ENCODE data around the gene CYP26B1. TPM values are rescaled to one million over a fixed set of nuclear protein-coding genes. Genes with fewer than 3 reads are reported as not detected.

CYP26B1 gene
- total RNA-seq, 2 experiments from 2014 or later = not detected

- Mint-ChIP-seq H3K4me1 (peaks cover 15% of the 10 kb centered on the region), H3K9me3 (no peaks in the 10 kb centered on the region), H3K36me3 (ENCODE audit: low read depth) (peaks cover 5% of the 10 kb centered on the region), H3K4me3 (no peak overlapping the region), H3K27me3 (peaks cover 48% of the 10 kb centered on the region), H3K27ac (no peak overlapping the region)
- DNase-seq = no peak
- CTCF ChIA-PET = no interaction called here
- POLR2A ChIA-PET = no interaction called here
These were observed 4.0 kb downstream of the CYP26B1 start for GRCh38 chr2:72143441-72144273.

GRCh38 chr2:72142570-72143440 is 4.9 kb downstream of the CYP26B1 start:
- H3K4me1 Mint-ChIP-seq = peaks cover 10% of the 10 kb centered on the region
- H3K9me3 Mint-ChIP-seq = no peaks in the 10 kb centered on the region
- no peak overlapping the region for H3K4me3 Mint-ChIP-seq
- CTCF ChIA-PET = no interaction called here
- POLR2A ChIA-PET = no interaction called here
- no peak overlapping the region for H3K27ac Mint-ChIP-seq
- H3K36me3 Mint-ChIP-seq (ENCODE audit: low read depth) = peaks cover 4% of the 10 kb centered on the region
- DNase-seq = no peak
- H3K27me3 Mint-ChIP-seq = peaks cover 42% of the 10 kb centered on the region

GRCh38 chr2:72141881-72142451 is 5.7 kb downstream of the CYP26B1 start:
- no peaks in the 10 kb centered on the region for H3K9me3 Mint-ChIP-seq

GRCh38 chr2:72141032-72141645 is 6.5 kb downstream of the CYP26B1 start:
- Mint-ChIP-seq H3K27me3 (peaks cover 29% of the 10 kb centered on the region), H3K4me1 (peaks cover 7% of the 10 kb centered on the region), H3K4me3 (no peak overlapping the region), H3K36me3 (ENCODE audit: low read depth) (no peaks in the 10 kb centered on the region), H3K27ac (no peak overlapping the region), H3K9me3 (no peaks in the 10 kb centered on the region)
- no peak for DNase-seq
- POLR2A ChIA-PET = no interaction called here
- CTCF ChIA-PET = no interaction called here

More at GRCh38 chr2:72141881-72142451, 5.7 kb downstream of the CYP26B1 start:
- peaks cover 12% of the 10 kb centered on the region for H3K4me1 Mint-ChIP-seq
- POLR2A ChIA-PET = no interaction called here
- peaks cover 38% of the 10 kb centered on the region for H3K27me3 Mint-ChIP-seq
- H3K27ac Mint-ChIP-seq = no peak overlapping the region
- no peak overlapping the region for H3K4me3 Mint-ChIP-seq
- DNase-seq = no peak
- CTCF ChIA-PET = no interaction called here
- H3K36me3 Mint-ChIP-seq (ENCODE audit: low read depth) = peaks cover 4% of the 10 kb centered on the region

- no peak for DNase-seq
- CTCF ChIA-PET = no interaction called here
- Mint-ChIP-seq H3K4me1 (peaks cover 5% of the 10 kb centered on the region), H3K4me3 (no peak overlapping the region), H3K27me3 (peaks cover 24% of the 10 kb centered on the region), H3K9me3 (no peaks in the 10 kb centered on the region), H3K36me3 (ENCODE audit: low read depth) (no peaks in the 10 kb centered on the region), H3K27ac (no peak overlapping the region)
- POLR2A ChIA-PET = no interaction called here
These were observed 7.1 kb downstream of the CYP26B1 start for GRCh38 chr2:72140621-72140960.

GRCh38 chr2:72139874-72140620 is 7.6 kb downstream of the CYP26B1 start:
- no peak overlapping the region for H3K27ac Mint-ChIP-seq
- CTCF ChIA-PET = interaction anchor here (0.6 kb wide), 1 partner anchor 15 kb away, joined by 3 read pairs; no protein-coding TSS in a partner anchor
- no peaks in the 10 kb centered on the region for H3K36me3 Mint-ChIP-seq (ENCODE audit: low read depth)
- DNase-seq = no peak
- peaks cover 3% of the 10 kb centered on the region for H3K4me1 Mint-ChIP-seq
- H3K9me3 Mint-ChIP-seq = no peaks in the 10 kb centered on the region
- peaks cover 20% of the 10 kb centered on the region for H3K27me3 Mint-ChIP-seq
- POLR2A ChIA-PET = no interaction called here
- H3K4me3 Mint-ChIP-seq = no peak overlapping the region

GRCh38 chr2:72139471-72139873 is 8.2 kb downstream of the CYP26B1 start:
- no peak overlapping the region for H3K27ac Mint-ChIP-seq
- peaks cover 18% of the 10 kb centered on the region for H3K27me3 Mint-ChIP-seq
- peaks cover 3% of the 10 kb centered on the region for H3K4me1 Mint-ChIP-seq
- ChIA-PET CTCF (interaction anchor here (0.6 kb wide), 1 partner anchor 15 kb away, joined by 3 read pairs; no protein-coding TSS in a partner anchor), POLR2A (no interaction called here)
- no peak for DNase-seq
- no peaks in the 10 kb centered on the region for H3K36me3 Mint-ChIP-seq (ENCODE audit: low read depth)
- H3K4me3 Mint-ChIP-seq = no peak overlapping the region
- no peaks in the 10 kb centered on the region for H3K9me3 Mint-ChIP-seq

GRCh38 chr2:72138921-72139381 is 8.7 kb downstream of the CYP26B1 start:
- H3K9me3 Mint-ChIP-seq = no peaks in the 10 kb centered on the region
- peaks cover 3% of the 10 kb centered on the region for H3K4me1 Mint-ChIP-seq
- H3K27ac Mint-ChIP-seq = no peak overlapping the region
- POLR2A ChIA-PET = no interaction called here
- H3K36me3 Mint-ChIP-seq (ENCODE audit: low read depth) = no peaks in the 10 kb centered on the region
- no peak overlapping the region for H3K4me3 Mint-ChIP-seq
- peaks cover 15% of the 10 kb centered on the region for H3K27me3 Mint-ChIP-seq
- CTCF ChIA-PET = interaction anchor here (0.6 kb wide), 1 partner anchor 14 kb away, joined by 3 read pairs; no protein-coding TSS in a partner anchor
- no peak for DNase-seq

- no peak for DNase-seq
These were observed 9.4 kb downstream of the CYP26B1 start for GRCh38 chr2:72138011-72138881.

GRCh38 chr2:72137498-72138010 is 10.1 kb downstream of the CYP26B1 start:
- POLR2A ChIA-PET = no interaction called here
- H3K27me3 Mint-ChIP-seq = peaks cover 5% of the 10 kb centered on the region
- H3K4me1 Mint-ChIP-seq = peaks cover 3% of the 10 kb centered on the region
- H3K27ac Mint-ChIP-seq = peak overlapping the region; percentile 46
- CTCF ChIA-PET = no interaction called here
- peak; percentile 60 for DNase-seq
- H3K9me3 Mint-ChIP-seq = no peaks in the 10 kb centered on the region
- no peak overlapping the region for H3K4me3 Mint-ChIP-seq
- no peaks in the 10 kb centered on the region for H3K36me3 Mint-ChIP-seq (ENCODE audit: low read depth)

More at GRCh38 chr2:72138011-72138881, 9.4 kb downstream of the CYP26B1 start:
- Mint-ChIP-seq H3K36me3 (ENCODE audit: low read depth) (no peaks in the 10 kb centered on the region), H3K27me3 (peaks cover 9% of the 10 kb centered on the region), H3K4me3 (no peak overlapping the region), H3K9me3 (no peaks in the 10 kb centered on the region), H3K4me1 (peaks cover 3% of the 10 kb centered on the region), H3K27ac (no peak overlapping the region)
- CTCF ChIA-PET = no interaction called here
- POLR2A ChIA-PET = no interaction called here

- CTCF ChIA-PET = no interaction called here
These were observed 10.6 kb downstream of the CYP26B1 start for GRCh38 chr2:72136933-72137497.

More at GRCh38 chr2:72136933-72137497, 10.6 kb downstream of the CYP26B1 start:
- DNase-seq = no peak
- Mint-ChIP-seq H3K4me3 (no peak overlapping the region), H3K4me1 (peaks cover 3% of the 10 kb centered on the region), H3K27me3 (peaks cover under 1% of the 10 kb centered on the region), H3K27ac (no peak overlapping the region), H3K9me3 (no peaks in the 10 kb centered on the region), H3K36me3 (ENCODE audit: low read depth) (no peaks in the 10 kb centered on the region)
- POLR2A ChIA-PET = no interaction called here

Measured in activated CD4-positive, alpha-beta T cell treated with anti-CD3 and anti-CD28 coated beads, Interleukin-2, amount 10 ng/mL, durations not matched to agents 7 days and 5 days (primary cell).